Measurements from ENCODE around the gene ISOC1. TPM values are rescaled to one million over a fixed set of nuclear protein-coding genes. Genes with fewer than 3 reads are reported as not detected.

ISOC1 gene
- total RNA-seq, 1 experiment from 2014 or later = 24.9 TPM

- H3K9me3 Mint-ChIP-seq = no peaks in the 10 kb centered on the region
- ChIA-PET POLR2A (no interaction called here), CTCF (no interaction called here)
- no peaks in the 10 kb centered on the region for H3K27me3 Mint-ChIP-seq (ENCODE audit: low read depth)
- H3K4me3 Mint-ChIP-seq = no peak overlapping the region
- no peak for ATAC-seq
- TF ChIP-seq NFYB (CRISPR knock-in tag; conservative IDR thresholded peaks at IDR 0.05; ENCODE audit: low read depth) (no peak), RORB (CRISPR knock-in tag; IDR thresholded peaks at IDR 0.05) (peak; percentile 72; the same call in 1 of the 2 replicates)
- no peak overlapping the region for H3K27ac Mint-ChIP-seq
- no peaks in the 10 kb centered on the region for H3K36me3 Mint-ChIP-seq
- H3K4me1 Mint-ChIP-seq = no peaks in the 10 kb centered on the region
- DNase-seq (ENCODE audit: low spot score) = no peak
These were observed 26.8 kb upstream of the ISOC1 start for GRCh38 chr5:129067745-129068144.

DNA sequence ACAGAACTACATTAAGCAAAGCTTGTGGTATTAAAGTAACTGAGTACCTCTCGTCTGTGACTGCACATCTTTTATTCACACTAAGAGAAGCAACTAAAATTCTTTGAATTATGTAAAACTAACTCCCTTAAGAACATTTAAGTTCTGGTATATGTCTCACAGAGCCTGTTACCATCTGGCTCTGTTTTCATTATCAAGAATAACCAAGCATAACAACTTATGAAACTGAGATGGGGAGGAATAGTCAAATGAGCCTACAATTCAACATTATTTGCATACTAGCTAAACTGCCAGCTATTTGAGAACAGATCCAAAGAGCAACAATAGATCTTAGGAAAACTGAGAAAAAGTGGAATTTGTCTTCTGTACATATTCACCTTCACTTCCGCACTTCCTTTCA lies 25.3 kb upstream of the ISOC1 start:
- TF ChIP-seq, protein P1, sequence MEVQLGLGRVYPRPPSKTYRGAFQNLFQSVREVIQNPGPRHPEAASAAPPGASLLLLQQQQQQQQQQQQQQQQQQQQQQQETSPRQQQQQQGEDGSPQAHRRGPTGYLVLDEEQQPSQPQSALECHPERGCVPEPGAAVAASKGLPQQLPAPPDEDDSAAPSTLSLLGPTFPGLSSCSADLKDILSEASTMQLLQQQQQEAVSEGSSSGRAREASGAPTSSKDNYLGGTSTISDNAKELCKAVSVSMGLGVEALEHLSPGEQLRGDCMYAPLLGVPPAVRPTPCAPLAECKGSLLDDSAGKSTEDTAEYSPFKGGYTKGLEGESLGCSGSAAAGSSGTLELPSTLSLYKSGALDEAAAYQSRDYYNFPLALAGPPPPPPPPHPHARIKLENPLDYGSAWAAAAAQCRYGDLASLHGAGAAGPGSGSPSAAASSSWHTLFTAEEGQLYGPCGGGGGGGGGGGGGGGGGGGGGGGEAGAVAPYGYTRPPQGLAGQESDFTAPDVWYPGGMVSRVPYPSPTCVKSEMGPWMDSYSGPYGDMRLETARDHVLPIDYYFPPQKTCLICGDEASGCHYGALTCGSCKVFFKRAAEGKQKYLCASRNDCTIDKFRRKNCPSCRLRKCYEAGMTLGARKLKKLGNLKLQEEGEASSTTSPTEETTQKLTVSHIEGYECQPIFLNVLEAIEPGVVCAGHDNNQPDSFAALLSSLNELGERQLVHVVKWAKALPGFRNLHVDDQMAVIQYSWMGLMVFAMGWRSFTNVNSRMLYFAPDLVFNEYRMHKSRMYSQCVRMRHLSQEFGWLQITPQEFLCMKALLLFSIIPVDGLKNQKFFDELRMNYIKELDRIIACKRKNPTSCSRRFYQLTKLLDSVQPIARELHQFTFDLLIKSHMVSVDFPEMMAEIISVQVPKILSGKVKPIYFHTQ (CRISPR knock-in tag; IDR thresholded peaks at IDR 0.05) = no peak
- no peak for TF ChIP-seq CTCF (IDR thresholded peaks at IDR 0.05)
- no peak for TF ChIP-seq ERG (CRISPR knock-in tag; IDR thresholded peaks at IDR 0.05)
- no peak for TF ChIP-seq HMGA2 (CRISPR knock-in tag; IDR thresholded peaks at IDR 0.05)
- TF ChIP-seq ZNF416 (CRISPR knock-in tag; IDR thresholded peaks at IDR 0.05) = no peak
- TF ChIP-seq, protein P2, sequence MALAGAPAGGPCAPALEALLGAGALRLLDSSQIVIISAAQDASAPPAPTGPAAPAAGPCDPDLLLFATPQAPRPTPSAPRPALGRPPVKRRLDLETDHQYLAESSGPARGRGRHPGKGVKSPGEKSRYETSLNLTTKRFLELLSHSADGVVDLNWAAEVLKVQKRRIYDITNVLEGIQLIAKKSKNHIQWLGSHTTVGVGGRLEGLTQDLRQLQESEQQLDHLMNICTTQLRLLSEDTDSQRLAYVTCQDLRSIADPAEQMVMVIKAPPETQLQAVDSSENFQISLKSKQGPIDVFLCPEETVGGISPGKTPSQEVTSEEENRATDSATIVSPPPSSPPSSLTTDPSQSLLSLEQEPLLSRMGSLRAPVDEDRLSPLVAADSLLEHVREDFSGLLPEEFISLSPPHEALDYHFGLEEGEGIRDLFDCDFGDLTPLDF (CRISPR knock-in tag; IDR thresholded peaks at IDR 0.05) = no peak
- TF ChIP-seq ZNF532 (CRISPR knock-in tag; IDR thresholded peaks at IDR 0.05; ENCODE audit: borderline replicate concordance) = no peak
- TF ChIP-seq ZNF263 (CRISPR knock-in tag; IDR thresholded peaks at IDR 0.05; ENCODE audit: low read depth) = no peak
- TF ChIP-seq FOXJ3 (CRISPR knock-in tag; IDR thresholded peaks at IDR 0.05; ENCODE audit: borderline replicate concordance) = no peak
- TF ChIP-seq SOX15 (CRISPR knock-in tag; IDR thresholded peaks at IDR 0.05) = no peak
- CTCF ChIA-PET = no interaction called here
- no peak overlapping the region for H3K4me3 Mint-ChIP-seq
- H3K36me3 Mint-ChIP-seq = no peaks in the 10 kb centered on the region
- H3K9me3 Mint-ChIP-seq = no peaks in the 10 kb centered on the region
- DNase-seq (ENCODE audit: low spot score) (no peak), ATAC-seq (no peak)
- H3K27ac Mint-ChIP-seq = no peak overlapping the region
- POLR2A ChIA-PET = no interaction called here
- no peaks in the 10 kb centered on the region for H3K4me1 Mint-ChIP-seq
- no peaks in the 10 kb centered on the region for H3K27me3 Mint-ChIP-seq (ENCODE audit: low read depth)
